ENCODE measurements around the gene POLR1G.

Gene POLR1G

GRCh38 chr19:45442778-45443461, 36.5 kb downstream of the POLR1G start:
- TF ChIP-seq POLR2AphosphoS5 (IDR thresholded peaks at IDR 0.05; ENCODE audit: low read depth, low read length) (no peak), TAF1 (IDR thresholded peaks at IDR 0.05; ENCODE audit: borderline replicate concordance, low read depth, low read length) (no peak), POLR2A (IDR thresholded peaks at IDR 0.05; ENCODE audit: low read depth, low read length) (no peak)
- peak; percentile 17 for FAIRE-seq
- no peak for DNase-seq (ENCODE audit: insufficient read length)

GRCh38 chr19:45443462-45444317, 37.2 kb downstream of the POLR1G start:
- no peak for TF ChIP-seq POLR2AphosphoS5 (IDR thresholded peaks at IDR 0.05; ENCODE audit: low read depth, low read length)
- TF ChIP-seq TAF1 (IDR thresholded peaks at IDR 0.05; ENCODE audit: borderline replicate concordance, low read depth, low read length) = no peak
- TF ChIP-seq POLR2A (IDR thresholded peaks at IDR 0.05; ENCODE audit: low read depth, low read length) = no peak
- DNase-seq (ENCODE audit: insufficient read length) (no peak), FAIRE-seq (peak; percentile 42)

GRCh38 chr19:45444318-45445041, 38.0 kb downstream of the POLR1G start:
- peak; percentile 42 for FAIRE-seq
- peak; percentile 85 for DNase-seq (ENCODE audit: insufficient read length)
- no peak for TF ChIP-seq POLR2A (IDR thresholded peaks at IDR 0.05; ENCODE audit: low read depth, low read length)
- TF ChIP-seq POLR2AphosphoS5 (IDR thresholded peaks at IDR 0.05; ENCODE audit: low read depth, low read length) = no peak
- no peak for TF ChIP-seq TAF1 (IDR thresholded peaks at IDR 0.05; ENCODE audit: borderline replicate concordance, low read depth, low read length)

- DNase-seq (ENCODE audit: insufficient read length) (no peak), FAIRE-seq (no peak)
- TF ChIP-seq POLR2AphosphoS5 (IDR thresholded peaks at IDR 0.05; ENCODE audit: low read depth, low read length) (no peak), TAF1 (IDR thresholded peaks at IDR 0.05; ENCODE audit: borderline replicate concordance, low read depth, low read length) (no peak), POLR2A (IDR thresholded peaks at IDR 0.05; ENCODE audit: low read depth, low read length) (no peak)
Measured at GRCh38 chr19:45445139-45445538, 38.7 kb downstream of the POLR1G start.

DNA sequence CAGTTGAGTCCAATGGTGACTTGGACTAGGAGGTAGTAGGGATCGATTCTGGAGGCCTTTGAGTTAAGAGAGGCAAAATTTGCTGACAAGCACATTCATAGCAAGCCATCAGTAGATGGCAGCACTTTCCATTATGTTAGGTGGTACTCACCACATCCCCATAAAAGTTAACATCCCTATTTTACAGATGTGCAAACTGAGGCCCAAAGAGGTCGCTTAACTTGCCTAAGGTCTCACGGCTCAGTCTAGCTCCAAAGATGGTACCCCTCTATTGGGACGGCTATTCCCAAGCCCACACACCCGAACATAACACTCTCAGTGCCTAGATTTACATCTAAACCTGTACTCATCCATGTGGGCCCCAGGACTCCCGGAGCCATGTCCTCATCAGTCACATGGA, 39.9 kb downstream of the POLR1G start:
- DNase-seq (ENCODE audit: insufficient read length) = no peak
- TF ChIP-seq TAF1 (IDR thresholded peaks at IDR 0.05; ENCODE audit: borderline replicate concordance, low read depth, low read length) (no peak), POLR2AphosphoS5 (IDR thresholded peaks at IDR 0.05; ENCODE audit: low read depth, low read length) (no peak), POLR2A (IDR thresholded peaks at IDR 0.05; ENCODE audit: low read depth, low read length) (no peak)
- FAIRE-seq = peak; percentile 70

- no peak for DNase-seq (ENCODE audit: insufficient read length)
- TF ChIP-seq POLR2A (IDR thresholded peaks at IDR 0.05; ENCODE audit: low read depth, low read length) (no peak), POLR2AphosphoS5 (IDR thresholded peaks at IDR 0.05; ENCODE audit: low read depth, low read length) (no peak), TAF1 (IDR thresholded peaks at IDR 0.05; ENCODE audit: borderline replicate concordance, low read depth, low read length) (no peak)
- no peak for FAIRE-seq
Measured at GRCh38 chr19:45446944-45447343, 40.5 kb downstream of the POLR1G start.

GRCh38 chr19:45448425-45448756, 41.9 kb downstream of the POLR1G start:
- no peak for FAIRE-seq
- no peak for DNase-seq (ENCODE audit: insufficient read length)

GRCh38 chr19:45448887-45449299, 42.4 kb downstream of the POLR1G start:
- TF ChIP-seq POLR2A (IDR thresholded peaks at IDR 0.05; ENCODE audit: low read depth, low read length) (no peak), POLR2AphosphoS5 (IDR thresholded peaks at IDR 0.05; ENCODE audit: low read depth, low read length) (no peak), TAF1 (IDR thresholded peaks at IDR 0.05; ENCODE audit: borderline replicate concordance, low read depth, low read length) (no peak)

More at GRCh38 chr19:45448425-45448756, 41.9 kb downstream of the POLR1G start:
- TF ChIP-seq POLR2AphosphoS5 (IDR thresholded peaks at IDR 0.05; ENCODE audit: low read depth, low read length) = no peak

DNA sequence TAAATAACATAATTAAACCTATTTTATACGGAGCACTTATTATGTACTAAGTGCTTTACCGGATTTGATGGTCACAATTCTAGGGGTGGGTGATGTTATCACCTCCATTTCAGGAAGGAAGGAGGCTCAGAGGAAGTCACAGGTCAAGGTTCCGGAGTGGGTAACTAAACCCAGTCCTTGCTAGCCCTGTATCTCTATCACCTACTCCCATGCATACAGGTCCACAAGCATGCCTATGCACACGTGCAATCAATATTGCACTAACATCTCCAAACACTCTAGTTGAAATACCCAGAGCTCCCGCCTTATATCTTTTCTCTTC, 43.5 kb downstream of the POLR1G start:
- DNase-seq (ENCODE audit: insufficient read length) (no peak), FAIRE-seq (no peak)
- TF ChIP-seq TAF1 (IDR thresholded peaks at IDR 0.05; ENCODE audit: borderline replicate concordance, low read depth, low read length) = no peak
- no peak for TF ChIP-seq POLR2A (IDR thresholded peaks at IDR 0.05; ENCODE audit: low read depth, low read length)
- no peak for TF ChIP-seq POLR2AphosphoS5 (IDR thresholded peaks at IDR 0.05; ENCODE audit: low read depth, low read length)

More at GRCh38 chr19:45448887-45449299, 42.4 kb downstream of the POLR1G start:
- FAIRE-seq (no peak), DNase-seq (ENCODE audit: insufficient read length) (no peak)

DNA sequence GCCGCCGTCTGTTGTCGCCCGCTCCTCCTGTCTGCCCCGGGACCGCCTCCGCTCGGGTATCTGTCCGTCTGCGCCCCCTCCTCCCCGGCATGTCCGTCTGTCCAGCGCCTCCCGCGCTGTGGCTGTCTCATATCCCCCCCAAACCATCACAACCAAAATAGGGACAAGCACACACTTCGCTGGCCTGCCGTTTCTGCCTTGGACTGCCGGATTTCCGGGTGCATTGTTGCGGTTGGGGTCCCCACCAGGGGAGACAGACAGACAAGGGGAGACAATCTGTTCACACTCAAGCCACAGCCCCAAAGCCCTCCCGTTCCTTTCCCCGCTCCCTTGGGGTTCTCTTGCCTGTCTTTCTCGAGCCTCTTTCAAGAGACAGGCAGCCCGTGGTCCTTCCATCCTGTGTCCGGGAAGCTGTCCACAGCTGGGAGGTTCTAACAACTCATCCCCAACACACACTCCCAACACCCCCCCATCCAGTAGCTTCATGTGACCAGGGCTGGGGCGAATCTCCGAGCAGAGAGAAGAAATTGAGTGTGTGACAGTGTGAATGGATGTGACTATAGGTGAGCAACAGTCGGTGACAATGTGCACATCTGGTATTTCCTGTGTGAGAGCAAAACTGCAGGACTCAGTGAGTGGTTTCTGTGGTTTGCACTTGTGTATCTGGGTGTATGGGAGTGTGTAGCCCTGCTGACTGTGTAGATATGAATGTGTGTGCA, 44.8 kb downstream of the POLR1G start:
- FAIRE-seq = peak; percentile 80
- no peak for TF ChIP-seq TAF1 (IDR thresholded peaks at IDR 0.05; ENCODE audit: borderline replicate concordance, low read depth, low read length)
- no peak for TF ChIP-seq POLR2A (IDR thresholded peaks at IDR 0.05; ENCODE audit: low read depth, low read length)
- TF ChIP-seq POLR2AphosphoS5 (IDR thresholded peaks at IDR 0.05; ENCODE audit: low read depth, low read length) = 0 out of 2 replicates have a peak, but pooled peaks have one; percentile 30
- DNase-seq (ENCODE audit: insufficient read length) = no peak

DNA sequence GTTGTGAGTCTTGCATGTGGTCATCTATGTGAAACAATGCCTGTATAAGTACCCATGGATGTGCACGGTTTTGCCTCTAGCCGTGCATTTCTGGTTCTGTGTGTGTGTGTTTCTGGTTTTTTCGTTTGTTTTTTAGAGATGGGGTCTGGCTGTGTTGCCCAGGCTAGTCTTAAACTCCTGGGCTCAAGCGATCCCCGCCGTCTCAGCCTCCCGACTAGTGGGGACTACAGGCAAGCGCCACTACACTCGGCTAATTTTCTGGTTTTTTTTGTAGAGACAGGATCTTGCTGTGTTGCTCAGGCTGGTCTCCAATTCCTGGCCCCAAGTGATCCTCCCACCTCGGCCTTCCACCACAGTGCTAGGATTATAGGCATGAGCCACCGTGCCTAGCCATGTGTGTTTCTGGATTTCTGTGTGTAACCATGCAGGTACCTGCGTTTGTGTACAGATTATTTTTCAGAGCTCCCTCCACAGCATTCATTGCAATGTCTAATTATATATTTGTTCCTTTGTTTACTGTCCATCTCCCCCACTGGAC, 45.5 kb downstream of the POLR1G start:
- FAIRE-seq = no peak
- TF ChIP-seq POLR2A (IDR thresholded peaks at IDR 0.05; ENCODE audit: low read depth, low read length) (no peak), TAF1 (IDR thresholded peaks at IDR 0.05; ENCODE audit: borderline replicate concordance, low read depth, low read length) (no peak), POLR2AphosphoS5 (IDR thresholded peaks at IDR 0.05; ENCODE audit: low read depth, low read length) (no peak)
- no peak for DNase-seq (ENCODE audit: insufficient read length)
